Gastrocnemius medialis (tissue), 4 donors: Measurements from ENCODE around the gene ZNF638.

Source experiments
- CTCF ChIP-seq, 5 experiments: fragments of 450-650 bp in 3 of 5; fragments of 200-600 bp in 2 of 5; sonication (generic) in 2 of 5; IDR thresholded peaks in 4 of 5; conservative IDR thresholded peaks in 1 of 5; 1 replicate in 4 of 5; 2 replicates in 1 of 5; pipeline ENCODE4 v1.5.1; 2016 to 2019; ENCODE audit warnings: antibody characterized with exemption in 5 of 5, mild to moderate bottlenecking in 3 of 5, moderate library complexity in 3 of 5
- POLR2A ChIP-seq, 2 donors: fragments of 450-650 bp; IDR thresholded peaks; one replicate each; pipeline ENCODE4 v1.6.1; 2017; ENCODE audit warnings: antibody characterized with exemption in 2 of 2, mild to moderate bottlenecking in 2 of 2, moderate library complexity in 2 of 2

- TF ChIP-seq POLR2A (IDR thresholded peaks at IDR 0.05) = no peak
- TF ChIP-seq CTCF (IDR thresholded peaks at IDR 0.05 in 4 of 5, conservative IDR thresholded peaks at IDR 0.05 in 1 of 5) = peak in 1 of 5 experiments; percentile 23
Measured at GRCh38 chr2:71282493-71282892, 49.1 kb upstream of the ZNF638 start.
